DND-41 (cell line): ENCODE measurements around the gene MEGF11.

Experiments
- ATAC-seq: fragments of 200-7000 bp; cut with Tn5 transposase; 3 replicates; pipeline ENCODE4 v1.9.1; 2021; ENCODE audit warnings: low read depth; ENCODE audit not compliant: insufficient read depth
- DNase-seq: peaks from one replicate; pipeline ENCODE4 v3.0.0-alpha.2; 2020
- H2AFZ ChIP-seq: 2 replicates; pipeline ENCODE4 v1.6.0; 2012; ENCODE audit warnings: low read depth, low read length
- H3K27ac ChIP-seq: 2 replicates; pipeline ENCODE4 v1.5.1; 2012; ENCODE audit warnings: low read length, inconsistent platforms
- H3K27me3 ChIP-seq: fragments of 200-600 bp; sonication (generic); 2 replicates; pipeline ENCODE4 v1.6.0; 2012; ENCODE audit warnings: low read length, mild to moderate bottlenecking, inconsistent platforms; ENCODE audit not compliant: insufficient read depth, poor library complexity
- H3K36me3 ChIP-seq: 2 replicates; pipeline ENCODE4 v1.5.1; 2012; ENCODE audit warnings: low read length, inconsistent platforms; ENCODE audit not compliant: insufficient read depth
- H3K4me1 ChIP-seq: 2 replicates; pipeline ENCODE4 v1.5.1; 2012; ENCODE audit warnings: mild to moderate bottlenecking, low read length; ENCODE audit not compliant: insufficient read depth
- H3K4me2 ChIP-seq: 2 replicates; pipeline ENCODE4 v1.6.0; 2012; ENCODE audit warnings: mild to moderate bottlenecking, moderate library complexity, low read length, inconsistent platforms; ENCODE audit not compliant: insufficient read depth
- H3K4me3 ChIP-seq, 2 experiments: fragments of 200-600 bp in 1 of 2; shearing (Covaris generic) in 1 of 2; 2 replicates each; pipeline ENCODE4 v1.5.1; 2012 to 2016; ENCODE audit warnings: inconsistent platforms in 2 of 2, low read length in 2 of 2, mild to moderate bottlenecking in 2 of 2, low read depth in 1 of 2, moderate library complexity in 1 of 2
- H3K79me2 ChIP-seq: 2 replicates; pipeline ENCODE4 v1.6.0; 2012; ENCODE audit warnings: low read length, inconsistent platforms; ENCODE audit not compliant: insufficient read depth
- H3K9ac ChIP-seq: 2 replicates; pipeline ENCODE4 v1.6.0; 2012; ENCODE audit warnings: low read depth, mild to moderate bottlenecking, inconsistent platforms, low read length, moderate library complexity
- H3K9me3 ChIP-seq: 2 replicates; pipeline ENCODE4 v1.5.1; 2012; ENCODE audit warnings: low read length, moderate library complexity, mild to moderate bottlenecking, inconsistent platforms; ENCODE audit not compliant: insufficient read depth, severe bottlenecking
- H4K20me1 ChIP-seq: 2 replicates; pipeline ENCODE4 v1.6.0; 2012; ENCODE audit warnings: low read length; ENCODE audit not compliant: insufficient read depth
- CTCF ChIP-seq: IDR thresholded peaks from 2 replicates; pipeline ENCODE4 v1.5.1; 2012; ENCODE audit warnings: borderline replicate concordance, low read length, moderate library complexity, mild to moderate bottlenecking; ENCODE audit not compliant: poor library complexity, severe bottlenecking; ENCODE audit errors: extremely low read depth
- EZH2 ChIP-seq: IDR thresholded peaks from 3 replicates; pipeline ENCODE4 v1.6.1; 2012; ENCODE audit warnings: borderline replicate concordance, low read depth, mild to moderate bottlenecking, moderate library complexity, low read length, inconsistent platforms; ENCODE audit not compliant: severe bottlenecking

Gene MEGF11

DNA sequence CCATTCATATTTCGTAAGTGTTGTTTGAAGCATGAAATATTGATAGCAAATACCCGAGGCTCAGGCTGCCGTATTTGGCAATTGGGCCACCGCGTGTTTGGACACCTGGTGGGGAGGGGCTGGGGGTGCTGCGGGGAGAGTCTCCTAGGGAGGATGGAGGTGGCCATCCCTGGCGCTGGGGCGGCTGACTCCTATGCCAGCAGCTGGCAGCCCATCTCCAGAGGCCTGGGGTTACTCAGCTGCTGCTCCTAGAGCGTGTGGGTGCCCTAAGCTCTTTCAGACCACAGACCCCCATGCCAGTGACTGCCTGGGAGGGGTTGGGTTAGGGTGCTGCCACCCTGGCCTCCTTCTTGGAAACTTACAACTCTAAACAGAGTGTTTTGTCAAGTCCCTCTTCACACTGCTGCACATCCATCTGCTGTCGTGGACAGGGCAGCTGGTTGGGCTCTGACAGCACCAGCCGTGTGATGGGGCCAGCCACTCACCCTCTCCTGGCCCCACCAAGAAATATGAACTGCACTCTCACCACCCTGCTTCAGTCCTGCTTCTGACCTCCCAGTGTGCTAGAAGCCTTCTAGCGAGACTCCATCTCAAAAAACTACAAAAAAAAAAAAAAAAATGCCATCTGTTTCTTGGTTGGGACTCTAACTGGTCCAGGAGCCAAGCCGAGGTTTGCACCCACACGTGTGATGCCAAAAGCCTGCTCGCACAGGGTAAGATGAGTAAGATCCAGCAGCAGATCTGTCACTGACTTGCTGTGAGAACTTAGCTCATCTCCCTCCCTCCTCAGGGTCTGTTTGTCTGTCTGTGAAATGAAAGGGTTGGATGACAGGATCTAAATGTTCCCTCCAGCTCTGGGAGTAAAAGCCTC lies 156.2 kb downstream of the MEGF11 start:
- no peak for TF ChIP-seq EZH2
- TF ChIP-seq CTCF = no peak
- Histone ChIP-seq H3K9ac (no peak overlapping the region), H2AFZ (no peak overlapping the region), H3K27ac (no peak overlapping the region), H3K27me3 (no peaks in the 10 kb centered on the region), H3K36me3 (no peaks in the 10 kb centered on the region), H3K4me1 (no peaks in the 10 kb centered on the region), H3K4me2 (no peak overlapping the region), H4K20me1 (no peaks in the 10 kb centered on the region), H3K79me2 (no peaks in the 10 kb centered on the region), H3K9me3 (no peaks in the 10 kb centered on the region), H3K4me3 (no peak overlapping the region)
- DNase-seq (no peak), ATAC-seq (no peak)

DNA sequence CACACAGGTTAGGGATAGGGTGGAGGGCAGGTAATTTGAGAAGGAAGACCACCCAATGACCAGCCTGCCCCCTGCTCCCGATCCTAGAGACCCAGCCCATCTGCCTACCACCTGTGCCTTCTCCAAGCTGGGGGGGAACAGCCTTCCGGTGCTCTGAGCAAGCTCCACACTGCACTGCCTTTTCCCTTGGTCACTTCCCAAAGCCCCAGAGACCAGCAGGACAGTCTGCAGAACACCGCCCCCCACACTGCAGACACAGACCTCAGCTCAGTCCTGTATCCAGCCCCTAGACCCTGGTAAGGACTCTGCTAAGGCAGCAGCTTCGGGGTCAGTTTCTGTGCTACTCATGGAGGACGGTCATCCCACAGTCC lies 156.9 kb downstream of the MEGF11 start:
- Histone ChIP-seq H3K4me2 (no peak overlapping the region), H3K9me3 (no peaks in the 10 kb centered on the region), H3K79me2 (no peaks in the 10 kb centered on the region), H3K27me3 (no peaks in the 10 kb centered on the region), H3K4me3 (no peak overlapping the region), H3K4me1 (no peaks in the 10 kb centered on the region), H4K20me1 (no peaks in the 10 kb centered on the region), H2AFZ (no peak overlapping the region), H3K9ac (no peak overlapping the region), H3K36me3 (no peaks in the 10 kb centered on the region), H3K27ac (no peak overlapping the region)
- no peak for TF ChIP-seq EZH2
- TF ChIP-seq CTCF = no peak
- ATAC-seq = no peak
- DNase-seq = no peak

GRCh38 chr15:66095871-66096687 lies 157.5 kb downstream of the MEGF11 start:
- TF ChIP-seq CTCF (no peak), EZH2 (no peak)
- H3K27ac ChIP-seq = no peak overlapping the region
- peaks cover 2% of the 10 kb centered on the region for H3K27me3 ChIP-seq
- no peak overlapping the region for H3K4me3 ChIP-seq
- no peak overlapping the region for H3K4me2 ChIP-seq
- no peak overlapping the region for H3K9ac ChIP-seq
- H3K79me2 ChIP-seq = no peaks in the 10 kb centered on the region
- H2AFZ ChIP-seq = no peak overlapping the region
- H3K4me1 ChIP-seq = no peaks in the 10 kb centered on the region
- H3K9me3 ChIP-seq = no peaks in the 10 kb centered on the region
- no peaks in the 10 kb centered on the region for H3K36me3 ChIP-seq
- H4K20me1 ChIP-seq = no peaks in the 10 kb centered on the region
- DNase-seq (no peak), ATAC-seq (no peak)
